ENCODE results near the gene CSMD2. TPM values are rescaled to one million over a fixed set of nuclear protein-coding genes. Genes with fewer than 3 reads are reported as not detected.

Gene CSMD2
- total RNA-seq, 1 donor from 2014 or later, result not detected

- DNase-seq (ENCODE audit: low read depth), result peak; percentile 1
These were observed 198.5 kb downstream of the CSMD2 start for GRCh38 chr1:33966346-33967141.

- no peak for DNase-seq (ENCODE audit: low read depth)
These were observed 199.9 kb downstream of the CSMD2 start for GRCh38 chr1:33965086-33965485.

GRCh38 chr1:33962061-33962460 is 203.0 kb downstream of the CSMD2 start:
- no peak for DNase-seq (ENCODE audit: low read depth)

GRCh38 chr1:33960188-33960895 is 204.7 kb downstream of the CSMD2 start:
- no peak for DNase-seq (ENCODE audit: low read depth)

- DNase-seq (ENCODE audit: low read depth), result no peak
These were observed 207.2 kb downstream of the CSMD2 start for GRCh38 chr1:33957854-33958253.

- no peak for DNase-seq (ENCODE audit: low read depth)
These were observed 209.9 kb downstream of the CSMD2 start for GRCh38 chr1:33955096-33955495.

- no peak for DNase-seq (ENCODE audit: low read depth)
These were observed 215.5 kb downstream of the CSMD2 start for GRCh38 chr1:33949570-33949969.

GRCh38 chr1:33948291-33948690 is 216.7 kb downstream of the CSMD2 start:
- DNase-seq (ENCODE audit: low read depth), result no peak

GRCh38 chr1:33946836-33947235 is 218.2 kb downstream of the CSMD2 start:
- no peak for DNase-seq (ENCODE audit: low read depth)

- no peak for DNase-seq (ENCODE audit: low read depth)
These were observed 220.2 kb downstream of the CSMD2 start for GRCh38 chr1:33944846-33945245.

GRCh38 chr1:33943978-33944377 is 221.1 kb downstream of the CSMD2 start:
- peak; percentile 27 for DNase-seq (ENCODE audit: low read depth)

- no peak for DNase-seq (ENCODE audit: low read depth)
These were observed 232.2 kb downstream of the CSMD2 start for GRCh38 chr1:33932871-33933270.

- DNase-seq (ENCODE audit: low read depth), result no peak
These were observed 233.9 kb downstream of the CSMD2 start for GRCh38 chr1:33931111-33931475.

GRCh38 chr1:33930346-33931110 is 234.5 kb downstream of the CSMD2 start:
- no peak for DNase-seq (ENCODE audit: low read depth)

GRCh38 chr1:33928251-33928650 is 236.8 kb downstream of the CSMD2 start:
- no peak for DNase-seq (ENCODE audit: low read depth)

- no peak for DNase-seq (ENCODE audit: low read depth)
These were observed 237.3 kb downstream of the CSMD2 start for GRCh38 chr1:33927721-33928120.

- DNase-seq (ENCODE audit: low read depth), result no peak
These were observed 239.4 kb downstream of the CSMD2 start for GRCh38 chr1:33925586-33925985.

GRCh38 chr1:33921281-33921680 is 243.7 kb downstream of the CSMD2 start:
- DNase-seq (ENCODE audit: low read depth), result no peak

- no peak for DNase-seq (ENCODE audit: low read depth)
These were observed 246.7 kb downstream of the CSMD2 start for GRCh38 chr1:33918368-33918767.

GRCh38 chr1:33916786-33917185 is 248.2 kb downstream of the CSMD2 start:
- DNase-seq (ENCODE audit: low read depth), result no peak

GRCh38 chr1:33914531-33914930 is 250.5 kb downstream of the CSMD2 start:
- DNase-seq (ENCODE audit: low read depth), result no peak

GRCh38 chr1:33908324-33908956 is 256.6 kb downstream of the CSMD2 start:
- no peak for DNase-seq (ENCODE audit: low read depth)
